GM12878 (cell line): Measurements from ENCODE around the gene DUSP10. TPM values are rescaled to one million over a fixed set of nuclear protein-coding genes. Genes with fewer than 3 reads are reported as not detected.

ENCODE experiments used
- ATF7 ChIP-seq: fragments of 450-650 bp; IDR thresholded peaks from 2 replicates; pipeline ENCODE4 v1.6.1; 2016; ENCODE audit warnings: low read depth, mild to moderate bottlenecking
- CBX5 ChIP-seq: sonication (generic); IDR thresholded peaks from 2 replicates; pipeline ENCODE4 v1.6.1; 2016; ENCODE audit warnings: low read depth, moderate library complexity, mild to moderate bottlenecking, inconsistent platforms
- CEBPB ChIP-seq, 2 experiments: fragments of 150-350 bp in 1 of 2; IDR thresholded peaks; 2 replicates each; pipeline ENCODE4 v1.6.1; 2012 to 2014; ENCODE audit warnings: low read depth in 2 of 2, low read length in 2 of 2, borderline replicate concordance in 1 of 2, inconsistent platforms in 1 of 2
- GABPA ChIP-seq: IDR thresholded peaks from 2 replicates; pipeline ENCODE4 v1.6.1; 2014; ENCODE audit warnings: antibody characterized with exemption, low read depth, mild to moderate bottlenecking, inconsistent platforms
- IKZF1 ChIP-seq: fragments of 450-650 bp; conservative IDR thresholded peaks from 2 replicates; pipeline ENCODE4 v1.6.1; 2017; ENCODE audit warnings: antibody characterized with exemption, mild to moderate bottlenecking
- JUNB ChIP-seq: IDR thresholded peaks from 2 replicates; pipeline ENCODE4 v1.6.1; 2016; ENCODE audit warnings: antibody characterized with exemption, mild to moderate bottlenecking
- MTA2 ChIP-seq: fragments of 450-650 bp; IDR thresholded peaks from 2 replicates; pipeline ENCODE4 v1.6.1; 2016; ENCODE audit warnings: low read depth, mild to moderate bottlenecking, moderate library complexity
- MYC ChIP-seq: IDR thresholded peaks from 2 replicates; pipeline ENCODE4 v1.6.1; 2011; ENCODE audit warnings: mild to moderate bottlenecking, low read length, moderate library complexity, inconsistent platforms; ENCODE audit not compliant: insufficient read depth, insufficient replicate concordance, insufficient read length, severe bottlenecking
- NFIC ChIP-seq: IDR thresholded peaks from 2 replicates; pipeline ENCODE4 v1.6.1; 2012; ENCODE audit warnings: low read depth, mild to moderate bottlenecking, inconsistent platforms, low read length, moderate library complexity
- NFXL1 ChIP-seq: fragments of 450-650 bp; IDR thresholded peaks from 2 replicates; pipeline ENCODE4 v1.6.1; 2017; ENCODE audit warnings: antibody characterized with exemption, mild to moderate bottlenecking, borderline replicate concordance
- NR2C1 ChIP-seq: fragments of 450-650 bp; IDR thresholded peaks from 2 replicates; pipeline ENCODE4 v1.6.1; 2017; ENCODE audit warnings: antibody characterized with exemption, mild to moderate bottlenecking, moderate library complexity
- NR2C2 ChIP-seq: IDR thresholded peaks from 2 replicates; pipeline ENCODE4 v1.6.1; 2011; ENCODE audit warnings: borderline replicate concordance, low read depth; ENCODE audit not compliant: control insufficient read depth, insufficient read length
- NRF1 ChIP-seq: conservative IDR thresholded peaks from 2 replicates; pipeline ENCODE4 v1.6.1; 2011; ENCODE audit warnings: mild to moderate bottlenecking, low read depth, low read length, improper control_type of control experiment
- POLR2AphosphoS2 ChIP-seq: IDR thresholded peaks from 2 replicates; pipeline ENCODE4 v1.6.1; 2011; ENCODE audit warnings: low read depth, mild to moderate bottlenecking, low read length, improper control_type of control experiment, moderate library complexity
- PRDM15 ChIP-seq: fragments of 450-650 bp; formaldehyde crosslinking; IDR thresholded peaks from 2 replicates; pipeline ENCODE4 v1.4.0; 2020; ENCODE audit warnings: mild to moderate bottlenecking, moderate library complexity
- RAD51 ChIP-seq: fragments of 450-650 bp; IDR thresholded peaks from 2 replicates; pipeline ENCODE4 v1.6.1; 2016; ENCODE audit warnings: moderate library complexity, mild to moderate bottlenecking, inconsistent platforms
- RELA ChIP-seq: fragments of 450-650 bp; IDR thresholded peaks from 2 replicates; pipeline ENCODE4 v1.8.0; 2014; ENCODE audit warnings: borderline replicate concordance; ENCODE audit not compliant: partially characterized antibody
- RUNX3 ChIP-seq: IDR thresholded peaks from 2 replicates; pipeline ENCODE4 v1.6.1; 2012; ENCODE audit warnings: low read length, inconsistent platforms
- SMC3 ChIP-seq: IDR thresholded peaks from 2 replicates; pipeline ENCODE4 v1.6.1; 2011; ENCODE audit warnings: low read length, improper control_type of control experiment, borderline replicate concordance
- SPI1 ChIP-seq: IDR thresholded peaks from 2 replicates; pipeline ENCODE4 v1.6.1; 2011; ENCODE audit warnings: low read depth, mild to moderate bottlenecking, low read length, moderate library complexity, borderline replicate concordance; ENCODE audit not compliant: insufficient read depth
- SREBF1 ChIP-seq: IDR thresholded peaks from 2 replicates; pipeline ENCODE4 v1.6.1; 2012; ENCODE audit warnings: mild to moderate bottlenecking, low read length
- STAT1 ChIP-seq: fragments of 450-650 bp; conservative IDR thresholded peaks from 2 replicates; pipeline ENCODE4 v1.6.1; 2014; ENCODE audit warnings: antibody characterized with exemption, mild to moderate bottlenecking
- WRNIP1 ChIP-seq: IDR thresholded peaks from 2 replicates; pipeline ENCODE4 v1.6.1; 2011; ENCODE audit warnings: low read depth, low read length, improper control_type of control experiment, borderline replicate concordance
- polyA plus RNA-seq, 11 experiments: library from polyadenylated mRNA; depleted of rRNA in 4 of 11; unstranded in 6 of 11; stranded (reverse) in 5 of 11; fragments of >200 nt; fragmentation: Nextera tagmentation in 4 of 11; fragmentation: Illumina TruSeq in 1 of 11; extraction: Ambion mirVana in 4 of 11; extraction: Trizol in 1 of 11; gene quantifications; 1 replicate in 1 of 11; 2 replicates in 10 of 11; pipeline versions ENCODE4 v1.2.1 to v1.2.3, GENCODE V29; 2011 to 2016; ENCODE audit warnings: inconsistent platforms in 2 of 11, missing spikeins in 2 of 11, low read depth in 1 of 11
- total RNA-seq, 4 experiments: library from RNA; depleted of rRNA in 3 of 4; stranded (reverse); fragments of >200 nt in 3 of 4; fragmentation: Illumina TruSeq in 1 of 4; extraction: Trizol in 1 of 4; gene quantifications; 2 replicates each; pipeline versions ENCODE4 v1.2.1 to v1.2.3, GENCODE V29; 2013 to 2021
- TF ChIP-seq, protein P1 (sequence below): fragments of 450-650 bp; formaldehyde crosslinking; IDR thresholded peaks from 2 replicates; pipeline ENCODE4 v1.4.0; 2022; ENCODE audit warnings: mild to moderate bottlenecking, moderate library complexity

Gene DUSP10
- total and polyA plus RNA-seq, 10 of the 15 experiments (the other 5 are each of a cell fraction or from before 2014, with no cell fraction given): 20.3 to 38.4 (median 27.8) TPM

DNA sequence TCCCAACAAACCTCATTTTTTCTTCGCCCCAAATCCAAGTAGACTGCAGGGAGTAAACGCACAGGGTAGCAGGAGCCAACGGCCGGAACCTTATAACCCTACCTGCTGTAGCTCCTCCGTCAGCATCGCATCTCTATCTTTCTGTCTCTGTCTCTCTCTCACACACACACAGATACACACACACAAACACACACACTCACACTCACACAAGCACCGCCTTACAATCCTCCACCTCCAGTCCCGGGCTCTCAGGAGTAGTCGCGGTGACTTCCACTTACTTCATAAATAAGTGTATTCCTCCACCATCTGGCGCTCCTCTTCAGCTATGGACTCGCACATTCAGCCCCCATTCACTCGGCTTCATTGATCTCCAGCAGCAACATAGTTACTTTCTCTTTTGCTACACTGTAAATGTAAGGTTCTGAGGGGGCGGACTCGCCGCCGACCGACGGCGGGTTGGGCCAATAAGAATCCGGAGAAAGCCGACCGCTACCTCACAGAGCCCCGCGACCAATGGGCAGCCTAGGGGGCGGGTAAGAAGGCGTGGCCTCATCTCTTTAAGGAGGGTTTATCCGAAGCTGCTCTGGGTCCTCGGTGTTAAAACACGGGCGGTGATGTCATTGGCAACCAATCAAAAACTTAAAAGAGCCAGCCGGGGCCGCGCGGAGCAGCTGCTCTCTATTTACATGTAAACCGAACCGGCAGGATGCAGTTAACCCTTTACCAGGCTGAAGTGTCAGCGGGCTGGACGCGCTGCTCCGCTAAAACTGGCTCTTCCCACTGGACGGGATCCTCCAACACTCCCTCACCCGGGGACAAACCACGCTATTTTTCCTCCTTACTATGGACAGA lies at the start of gene DUSP10 (continued):
- TF ChIP-seq MTA2 (no peak; the same call in 1 of the 2 replicates), NR2C2 (no peak), ATF7 (peak; percentile 99), JUNB (peak; percentile 45), GABPA (0 out of 2 replicates have a peak, but pooled peaks have one; percentile 34), PRDM15 (no peak), SREBF1 (peak; percentile 35; the same call in 1 of the 2 replicates), NR2C1 (no peak), CEBPB (IDR thresholded peaks at IDR 0.05; ENCODE audit: borderline replicate concordance in 1 of 2, low read depth in 2 of 2, low read length in 2 of 2) (no peak), RAD51 (no peak), CBX5 (peak; percentile 41; the same call in 1 of the 2 replicates), NFXL1 (no peak), RUNX3 (peak; percentile 51; the same call in 1 of the 2 replicates), SMC3 (peak; percentile 24; the same call in 1 of the 2 replicates), RELA (no peak), POLR2AphosphoS2 (peak; percentile 87; the same call in 1 of the 2 replicates), NRF1 (no peak), SPI1 (no peak), NFIC (peak; percentile 27; the same call in 1 of the 2 replicates), STAT1 (no peak; the same call in 1 of the 2 replicates), IKZF1 (peak; percentile 75; the same call in 1 of the 2 replicates), MYC (no peak), WRNIP1 (0 out of 2 replicates have a peak, but pooled peaks have one; percentile 55)
- TF ChIP-seq, protein P1, sequence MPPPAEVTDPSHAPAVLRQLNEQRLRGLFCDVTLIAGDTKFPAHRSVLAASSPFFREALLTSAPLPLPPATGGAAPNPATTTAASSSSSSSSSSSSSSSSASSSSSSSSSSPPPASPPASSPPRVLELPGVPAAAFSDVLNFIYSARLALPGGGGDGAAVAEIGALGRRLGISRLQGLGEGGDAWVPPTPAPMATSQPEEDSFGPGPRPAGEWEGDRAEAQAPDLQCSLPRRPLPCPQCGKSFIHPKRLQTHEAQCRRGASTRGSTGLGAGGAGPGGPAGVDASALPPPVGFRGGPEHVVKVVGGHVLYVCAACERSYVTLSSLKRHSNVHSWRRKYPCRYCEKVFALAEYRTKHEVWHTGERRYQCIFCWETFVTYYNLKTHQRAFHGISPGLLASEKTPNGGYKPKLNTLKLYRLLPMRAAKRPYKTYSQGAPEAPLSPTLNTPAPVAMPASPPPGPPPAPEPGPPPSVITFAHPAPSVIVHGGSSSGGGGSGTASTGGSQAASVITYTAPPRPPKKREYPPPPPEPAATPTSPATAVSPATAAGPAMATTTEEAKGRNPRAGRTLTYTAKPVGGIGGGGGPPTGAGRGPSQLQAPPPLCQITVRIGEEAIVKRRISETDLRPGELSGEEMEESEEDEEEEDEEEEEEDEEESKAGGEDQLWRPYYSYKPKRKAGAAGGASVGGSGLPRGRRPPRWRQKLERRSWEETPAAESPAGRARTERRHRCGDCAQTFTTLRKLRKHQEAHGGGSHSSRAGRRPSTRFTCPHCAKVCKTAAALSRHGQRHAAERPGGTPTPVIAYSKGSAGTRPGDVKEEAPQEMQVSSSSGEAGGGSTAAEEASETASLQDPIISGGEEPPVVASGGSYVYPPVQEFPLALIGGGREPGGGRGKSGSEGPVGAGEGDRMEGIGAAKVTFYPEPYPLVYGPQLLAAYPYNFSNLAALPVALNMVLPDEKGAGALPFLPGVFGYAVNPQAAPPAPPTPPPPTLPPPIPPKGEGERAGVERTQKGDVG: no peak
